ENCODE data around the gene PALLD. TPM values are rescaled to one million over a fixed set of nuclear protein-coding genes. Genes with fewer than 3 reads are reported as not detected.

PALLD gene
- total RNA-seq, 2 donors from 2014 or later: 705 to 752 TPM

DNA sequence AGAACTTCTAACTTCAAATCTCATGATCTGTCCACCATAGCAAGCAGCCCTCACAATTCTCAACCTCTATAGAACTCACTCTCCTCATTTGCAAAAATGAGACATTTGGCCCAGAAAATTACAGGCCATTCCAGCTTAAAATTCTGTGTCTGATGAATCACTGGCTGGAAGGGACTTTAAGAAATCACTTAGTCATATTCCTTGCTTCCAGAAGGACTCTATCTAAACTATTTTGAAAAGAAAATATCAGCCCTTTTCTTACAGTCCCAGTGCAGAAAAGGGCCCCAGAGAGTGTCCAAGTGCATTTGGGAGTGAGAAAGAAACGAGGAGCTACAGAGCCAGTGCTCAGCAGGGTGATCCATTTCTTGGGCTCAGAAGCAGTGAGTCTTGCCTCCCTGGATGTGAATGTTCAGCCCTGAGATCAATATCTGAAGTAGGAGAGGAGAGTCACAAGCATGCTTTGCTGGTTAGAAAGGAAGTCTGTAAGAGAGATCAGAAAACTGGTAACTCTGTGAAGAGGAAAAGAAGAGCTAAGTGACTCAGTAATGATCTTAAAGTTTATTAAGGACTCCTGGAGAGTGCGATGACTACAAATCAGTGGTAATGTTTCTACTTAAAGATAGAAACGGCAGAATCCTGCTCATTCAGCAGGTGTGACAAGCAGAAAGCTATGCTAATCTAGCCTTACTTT lies 139.8 kb downstream of the PALLD start:
- TF ChIP-seq, protein P1, sequence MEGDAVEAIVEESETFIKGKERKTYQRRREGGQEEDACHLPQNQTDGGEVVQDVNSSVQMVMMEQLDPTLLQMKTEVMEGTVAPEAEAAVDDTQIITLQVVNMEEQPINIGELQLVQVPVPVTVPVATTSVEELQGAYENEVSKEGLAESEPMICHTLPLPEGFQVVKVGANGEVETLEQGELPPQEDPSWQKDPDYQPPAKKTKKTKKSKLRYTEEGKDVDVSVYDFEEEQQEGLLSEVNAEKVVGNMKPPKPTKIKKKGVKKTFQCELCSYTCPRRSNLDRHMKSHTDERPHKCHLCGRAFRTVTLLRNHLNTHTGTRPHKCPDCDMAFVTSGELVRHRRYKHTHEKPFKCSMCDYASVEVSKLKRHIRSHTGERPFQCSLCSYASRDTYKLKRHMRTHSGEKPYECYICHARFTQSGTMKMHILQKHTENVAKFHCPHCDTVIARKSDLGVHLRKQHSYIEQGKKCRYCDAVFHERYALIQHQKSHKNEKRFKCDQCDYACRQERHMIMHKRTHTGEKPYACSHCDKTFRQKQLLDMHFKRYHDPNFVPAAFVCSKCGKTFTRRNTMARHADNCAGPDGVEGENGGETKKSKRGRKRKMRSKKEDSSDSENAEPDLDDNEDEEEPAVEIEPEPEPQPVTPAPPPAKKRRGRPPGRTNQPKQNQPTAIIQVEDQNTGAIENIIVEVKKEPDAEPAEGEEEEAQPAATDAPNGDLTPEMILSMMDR (IDR thresholded peaks at IDR 0.05): no peak
- peak; percentile 66 for ATAC-seq (ENCODE audit: insufficient number of reproducible peaks, low FRiP score, low read depth)
- peak overlapping the region; percentile 39 for H3K4me3 ChIP-seq
- H3K27me3 ChIP-seq (replicated peaks; ENCODE audit: insufficient read depth): no peaks in the 10 kb centered on the region
- peak overlapping the region; percentile 71 to 84 for H3K27ac ChIP-seq
- H3K4me1 ChIP-seq (ENCODE audit: control insufficient read depth in 1 of 2, low read depth in 2 of 2): peaks cover 18 to 61% of the 10 kb centered on the region in 2 donors
- H3K36me3 ChIP-seq: no peaks in the 10 kb centered on the region
- H3K9me3 ChIP-seq: no peaks in the 10 kb centered on the region
- no peak for DNase-seq (ENCODE audit: low spot score)

DNA sequence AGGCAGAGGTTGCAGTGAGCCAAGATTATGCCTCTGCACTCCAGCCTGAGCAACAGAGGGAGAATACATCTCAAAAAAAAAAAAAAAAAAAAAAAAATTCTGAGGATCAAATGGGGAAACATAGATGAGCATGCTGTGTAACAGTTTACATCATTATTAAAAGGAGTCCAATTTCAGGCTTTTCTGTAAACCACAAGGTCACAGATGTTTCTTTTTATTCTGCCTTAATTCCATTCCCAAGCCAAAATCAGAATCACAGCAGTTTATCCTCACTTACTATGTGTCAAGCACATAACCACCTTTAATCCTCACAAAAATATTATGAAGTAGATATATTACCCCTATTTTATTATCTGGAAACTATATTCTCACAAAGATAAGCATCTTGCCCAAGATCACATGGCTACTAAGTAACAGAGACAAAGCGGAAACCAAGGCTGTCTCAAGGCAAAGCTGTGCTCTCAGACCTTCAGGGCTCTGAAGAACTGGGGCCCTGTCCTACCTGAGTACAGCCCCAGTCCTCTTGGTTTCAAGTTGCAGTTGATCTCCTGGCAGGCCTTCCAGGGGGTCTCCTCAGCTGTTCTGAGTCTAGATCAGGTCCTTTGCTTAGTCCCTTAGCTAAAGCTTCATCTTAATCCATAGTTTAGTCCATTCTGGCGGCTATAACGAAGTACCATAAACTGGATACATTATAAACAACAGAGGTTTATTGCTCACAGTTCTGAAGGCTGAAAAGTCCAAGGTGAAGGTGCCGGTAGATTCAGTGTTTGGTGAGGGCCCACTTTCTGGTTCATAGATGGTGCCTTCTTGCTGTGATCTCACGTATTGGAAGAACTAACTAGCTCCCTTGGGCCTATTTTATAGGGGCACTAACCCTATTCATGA lies 141.3 kb downstream of the PALLD start:
- H3K36me3 ChIP-seq: no peaks in the 10 kb centered on the region
- ATAC-seq (ENCODE audit: insufficient number of reproducible peaks, low FRiP score, low read depth) (no peak), DNase-seq (ENCODE audit: low spot score) (no peak)
- H3K27me3 ChIP-seq (replicated peaks; ENCODE audit: insufficient read depth): no peaks in the 10 kb centered on the region
- no peaks in the 10 kb centered on the region for H3K9me3 ChIP-seq
- TF ChIP-seq, protein P1 (IDR thresholded peaks at IDR 0.05): no peak
- peak overlapping the region in 1 of 2 donors; percentile 84 for H3K27ac ChIP-seq
- H3K4me1 ChIP-seq (ENCODE audit: control insufficient read depth in 1 of 2, low read depth in 2 of 2): peaks cover 18 to 59% of the 10 kb centered on the region in 2 donors
- no peak overlapping the region for H3K4me3 ChIP-seq

DNA sequence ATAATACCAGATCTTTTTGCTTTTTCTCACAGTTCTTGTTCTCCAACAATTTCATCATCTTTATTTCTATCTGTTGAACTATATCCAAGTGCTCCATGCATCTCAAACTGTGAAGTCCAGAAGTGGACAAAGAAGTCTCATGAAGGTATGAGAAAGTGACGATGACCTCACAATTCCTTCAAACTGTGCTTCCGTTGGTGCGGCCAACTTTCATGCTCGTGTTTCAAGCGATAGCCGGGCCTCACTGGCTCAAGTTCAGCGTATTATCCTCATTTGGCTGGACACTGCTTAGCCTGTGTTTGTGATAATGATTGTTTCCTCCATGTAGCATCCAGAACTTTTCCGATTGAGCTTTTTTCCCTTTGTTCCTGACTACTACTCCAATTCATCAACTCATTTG lies 143.1 kb downstream of the PALLD start:
- no peak overlapping the region for H3K27ac ChIP-seq

DNA sequence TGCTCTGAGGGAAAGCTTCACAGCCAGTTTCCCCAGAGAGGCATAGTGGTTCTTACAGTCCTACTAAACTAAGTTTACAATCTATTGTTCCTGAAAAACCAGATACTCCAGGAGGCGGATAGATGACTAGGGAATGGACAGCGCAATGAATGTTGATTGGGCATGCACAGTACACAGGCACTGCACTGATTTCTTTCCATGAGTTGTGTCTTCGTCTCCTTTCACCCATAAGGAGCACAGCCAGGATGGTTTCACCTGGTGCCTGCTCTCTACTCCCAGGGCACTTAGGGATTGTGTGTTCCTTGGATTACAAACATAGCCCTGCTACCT lies 144.9 kb downstream of the PALLD start:
- H3K27me3 ChIP-seq (replicated peaks; ENCODE audit: insufficient read depth): no peaks in the 10 kb centered on the region
- peaks cover 5 to 44% of the 10 kb centered on the region in 2 donors for H3K4me1 ChIP-seq (ENCODE audit: control insufficient read depth in 1 of 2, low read depth in 2 of 2)
- DNase-seq (ENCODE audit: low spot score) (no peak), ATAC-seq (ENCODE audit: insufficient number of reproducible peaks, low FRiP score, low read depth) (no peak)
- no peaks in the 10 kb centered on the region for H3K9me3 ChIP-seq
- TF ChIP-seq, protein P1 (IDR thresholded peaks at IDR 0.05): no peak
- H3K36me3 ChIP-seq: no peaks in the 10 kb centered on the region
- no peak overlapping the region for H3K4me3 ChIP-seq
- H3K27ac ChIP-seq: no peak overlapping the region

More for the DNA sequence above, 143.1 kb downstream of the PALLD start:
- TF ChIP-seq, protein P1 (IDR thresholded peaks at IDR 0.05): no peak
- peaks cover 15 to 49% of the 10 kb centered on the region in 2 donors for H3K4me1 ChIP-seq (ENCODE audit: control insufficient read depth in 1 of 2, low read depth in 2 of 2)
- H3K4me3 ChIP-seq: no peak overlapping the region
- H3K27me3 ChIP-seq (replicated peaks; ENCODE audit: insufficient read depth): no peaks in the 10 kb centered on the region
- ATAC-seq (ENCODE audit: insufficient number of reproducible peaks, low FRiP score, low read depth) (no peak), DNase-seq (ENCODE audit: low spot score) (no peak)
- H3K9me3 ChIP-seq: no peaks in the 10 kb centered on the region
- no peaks in the 10 kb centered on the region for H3K36me3 ChIP-seq

DNA sequence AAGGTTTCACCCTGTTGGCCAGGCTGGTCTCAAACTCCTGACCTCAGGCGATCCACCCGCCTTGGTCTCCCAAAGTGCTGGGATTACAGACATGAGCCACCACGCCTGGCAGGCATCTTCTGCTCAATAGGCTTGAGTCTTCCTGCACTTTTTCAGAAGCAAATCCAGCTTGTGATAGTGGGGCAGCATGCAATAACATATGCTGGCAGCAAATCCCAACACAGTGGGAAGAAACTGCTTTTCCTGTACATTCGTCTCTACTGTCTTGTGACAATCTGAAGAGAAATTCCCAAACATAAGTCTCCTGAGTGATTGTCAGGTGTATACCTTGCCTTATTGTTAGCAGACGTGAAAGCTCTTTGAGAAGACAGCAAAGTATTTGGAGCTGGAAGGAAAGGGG lies 145.7 kb downstream of the PALLD start:
- no peak for DNase-seq (ENCODE audit: low spot score)
- TF ChIP-seq, protein P1 (IDR thresholded peaks at IDR 0.05): no peak
- Histone ChIP-seq H3K27me3 (replicated peaks; ENCODE audit: insufficient read depth) (no peaks in the 10 kb centered on the region), H3K36me3 (no peaks in the 10 kb centered on the region), H3K9me3 (no peaks in the 10 kb centered on the region), H3K4me3 (peak overlapping the region; percentile 39), H3K4me1 (ENCODE audit: control insufficient read depth in 1 of 2, low read depth in 2 of 2) (peaks cover 0 to 36% of the 10 kb centered on the region in 2 donors), H3K27ac (peak overlapping the region; percentile 18 to 44)
- no peak for ATAC-seq (ENCODE audit: insufficient number of reproducible peaks, low FRiP score, low read depth)
